Measurements from ENCODE around the gene PARD6B.

DNA sequence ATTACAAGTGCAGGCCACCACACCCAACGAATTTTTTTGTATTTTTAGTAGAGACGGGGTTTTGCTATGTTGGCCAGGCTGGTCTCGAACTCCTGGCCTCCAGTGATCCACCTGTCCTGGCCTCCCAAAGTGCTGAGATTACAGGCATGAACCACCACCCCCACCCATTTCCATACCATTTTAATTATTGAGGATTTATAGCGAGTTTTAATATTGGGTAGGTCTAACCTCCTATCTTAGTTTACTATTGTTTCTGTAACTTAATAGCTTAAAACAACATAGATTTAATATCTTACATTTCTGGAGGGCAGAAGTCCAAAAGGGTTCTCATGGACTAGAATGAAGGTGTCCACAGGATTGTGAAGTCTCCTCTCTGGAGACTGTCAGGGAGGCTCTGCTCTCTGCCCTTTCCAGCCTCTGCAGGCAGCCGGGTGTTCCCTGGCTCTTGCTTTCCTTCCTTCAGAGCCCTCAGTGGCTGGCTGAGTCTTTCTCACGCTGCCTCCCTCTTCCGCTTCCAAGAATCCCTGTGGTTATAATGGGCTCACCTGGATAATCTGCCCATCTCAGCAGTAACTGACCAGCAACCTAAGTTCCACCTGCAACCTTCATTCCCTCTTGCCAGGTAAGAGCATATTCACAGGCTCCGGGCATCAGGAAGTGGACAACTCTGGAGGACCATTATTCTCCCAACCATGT, 44.9 kb downstream of the PARD6B start:
- TF ChIP-seq, protein P1, sequence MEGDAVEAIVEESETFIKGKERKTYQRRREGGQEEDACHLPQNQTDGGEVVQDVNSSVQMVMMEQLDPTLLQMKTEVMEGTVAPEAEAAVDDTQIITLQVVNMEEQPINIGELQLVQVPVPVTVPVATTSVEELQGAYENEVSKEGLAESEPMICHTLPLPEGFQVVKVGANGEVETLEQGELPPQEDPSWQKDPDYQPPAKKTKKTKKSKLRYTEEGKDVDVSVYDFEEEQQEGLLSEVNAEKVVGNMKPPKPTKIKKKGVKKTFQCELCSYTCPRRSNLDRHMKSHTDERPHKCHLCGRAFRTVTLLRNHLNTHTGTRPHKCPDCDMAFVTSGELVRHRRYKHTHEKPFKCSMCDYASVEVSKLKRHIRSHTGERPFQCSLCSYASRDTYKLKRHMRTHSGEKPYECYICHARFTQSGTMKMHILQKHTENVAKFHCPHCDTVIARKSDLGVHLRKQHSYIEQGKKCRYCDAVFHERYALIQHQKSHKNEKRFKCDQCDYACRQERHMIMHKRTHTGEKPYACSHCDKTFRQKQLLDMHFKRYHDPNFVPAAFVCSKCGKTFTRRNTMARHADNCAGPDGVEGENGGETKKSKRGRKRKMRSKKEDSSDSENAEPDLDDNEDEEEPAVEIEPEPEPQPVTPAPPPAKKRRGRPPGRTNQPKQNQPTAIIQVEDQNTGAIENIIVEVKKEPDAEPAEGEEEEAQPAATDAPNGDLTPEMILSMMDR (IDR thresholded peaks at IDR 0.05) = no peak
- TF ChIP-seq POLR2A (IDR thresholded peaks at IDR 0.05) = no peak
- TF ChIP-seq POLR2AphosphoS5 (IDR thresholded peaks at IDR 0.05) = no peak

Data from breast epithelium (tissue), 3 donors.